ENCODE results near the gene RFX2.

- no peak for TF ChIP-seq GATA3 (IDR thresholded peaks at IDR 0.05; ENCODE audit: low read depth, low read length)
- TF ChIP-seq GATA2 (IDR thresholded peaks at IDR 0.05; ENCODE audit: low read depth, low read length) = no peak
Observed at GRCh38 chr19:6117534-6117933, 7.2 kb upstream of the RFX2 start.
